ENCODE results near the gene MORN1.

The MORN1 gene

GRCh38 chr1:2322581-2323211 is 68.7 kb downstream of the MORN1 start:
- Histone ChIP-seq H3K27me3 (ENCODE audit: control insufficient read depth, insufficient read depth, low read length) (peaks cover 17% of the 10 kb centered on the region), H3K36me3 (ENCODE audit: insufficient read depth, low read length) (no peaks in the 10 kb centered on the region), H3K9ac (ENCODE audit: low read depth, low read length) (peak overlapping the region; percentile 79), H3K4me2 (ENCODE audit: low read length) (peak overlapping the region; percentile 72), H3K4me1 (ENCODE audit: control insufficient read depth, insufficient read depth, low read length) (peaks cover 25% of the 10 kb centered on the region), H3K4me3 (ENCODE audit: low read length) (peak overlapping the region; percentile 36), H3K9me3 (replicated peaks; ENCODE audit: low read length) (no peaks in the 10 kb centered on the region)

- Histone ChIP-seq H3K4me1 (ENCODE audit: control insufficient read depth, insufficient read depth, low read length) (peaks cover 26% of the 10 kb centered on the region), H3K4me2 (ENCODE audit: low read length) (peak overlapping the region; percentile 72), H3K9ac (ENCODE audit: low read depth, low read length) (peak overlapping the region; percentile 79), H3K9me3 (replicated peaks; ENCODE audit: low read length) (no peaks in the 10 kb centered on the region), H3K36me3 (ENCODE audit: insufficient read depth, low read length) (no peaks in the 10 kb centered on the region), H3K4me3 (ENCODE audit: low read length) (peak overlapping the region; percentile 36), H3K27me3 (ENCODE audit: control insufficient read depth, insufficient read depth, low read length) (peaks cover 17% of the 10 kb centered on the region)
Observed at GRCh38 chr1:2322065-2322571, 69.2 kb downstream of the MORN1 start.

- peaks cover 17% of the 10 kb centered on the region for H3K27me3 ChIP-seq (ENCODE audit: control insufficient read depth, insufficient read depth, low read length)
Observed at GRCh38 chr1:2320760-2321667, 70.3 kb downstream of the MORN1 start.

GRCh38 chr1:2320006-2320405 is 71.3 kb downstream of the MORN1 start:
- Histone ChIP-seq H3K36me3 (ENCODE audit: insufficient read depth, low read length) (no peaks in the 10 kb centered on the region), H3K4me1 (ENCODE audit: control insufficient read depth, insufficient read depth, low read length) (peaks cover 46% of the 10 kb centered on the region), H3K4me3 (ENCODE audit: low read length) (no peak overlapping the region), H3K4me2 (ENCODE audit: low read length) (no peak overlapping the region), H3K9me3 (replicated peaks; ENCODE audit: low read length) (no peaks in the 10 kb centered on the region), H3K27me3 (ENCODE audit: control insufficient read depth, insufficient read depth, low read length) (peaks cover 17% of the 10 kb centered on the region), H3K9ac (ENCODE audit: low read depth, low read length) (no peak overlapping the region)

More at GRCh38 chr1:2320760-2321667, 70.3 kb downstream of the MORN1 start:
- Histone ChIP-seq H3K4me3 (ENCODE audit: low read length) (no peak overlapping the region), H3K4me1 (ENCODE audit: control insufficient read depth, insufficient read depth, low read length) (peaks cover 37% of the 10 kb centered on the region), H3K9ac (ENCODE audit: low read depth, low read length) (peak overlapping the region; percentile 79), H3K4me2 (ENCODE audit: low read length) (peak overlapping the region; percentile 72), H3K9me3 (replicated peaks; ENCODE audit: low read length) (no peaks in the 10 kb centered on the region), H3K36me3 (ENCODE audit: insufficient read depth, low read length) (no peaks in the 10 kb centered on the region)

- Histone ChIP-seq H3K27me3 (ENCODE audit: control insufficient read depth, insufficient read depth, low read length) (peaks cover 12% of the 10 kb centered on the region), H3K4me2 (ENCODE audit: low read length) (no peak overlapping the region), H3K4me1 (ENCODE audit: control insufficient read depth, insufficient read depth, low read length) (peaks cover 48% of the 10 kb centered on the region), H3K9me3 (replicated peaks; ENCODE audit: low read length) (no peaks in the 10 kb centered on the region), H3K36me3 (ENCODE audit: insufficient read depth, low read length) (no peaks in the 10 kb centered on the region), H3K9ac (ENCODE audit: low read depth, low read length) (no peak overlapping the region), H3K4me3 (ENCODE audit: low read length) (no peak overlapping the region)
Observed at GRCh38 chr1:2319291-2319690, 72.1 kb downstream of the MORN1 start.

GRCh38 chr1:2318314-2319278 is 72.8 kb downstream of the MORN1 start:
- H3K9ac ChIP-seq (ENCODE audit: low read depth, low read length) = no peak overlapping the region
- H3K27me3 ChIP-seq (ENCODE audit: control insufficient read depth, insufficient read depth, low read length) = peaks cover 8% of the 10 kb centered on the region
- H3K9me3 ChIP-seq (replicated peaks; ENCODE audit: low read length) = no peaks in the 10 kb centered on the region
- peaks cover 55% of the 10 kb centered on the region for H3K4me1 ChIP-seq (ENCODE audit: control insufficient read depth, insufficient read depth, low read length)
- H3K36me3 ChIP-seq (ENCODE audit: insufficient read depth, low read length) = no peaks in the 10 kb centered on the region
- H3K4me2 ChIP-seq (ENCODE audit: low read length) = no peak overlapping the region
- no peak overlapping the region for H3K4me3 ChIP-seq (ENCODE audit: low read length)

- Histone ChIP-seq H3K9ac (ENCODE audit: low read depth, low read length) (no peak overlapping the region), H3K4me2 (ENCODE audit: low read length) (no peak overlapping the region), H3K4me3 (ENCODE audit: low read length) (no peak overlapping the region), H3K4me1 (ENCODE audit: control insufficient read depth, insufficient read depth, low read length) (peaks cover 59% of the 10 kb centered on the region), H3K36me3 (ENCODE audit: insufficient read depth, low read length) (no peaks in the 10 kb centered on the region), H3K9me3 (replicated peaks; ENCODE audit: low read length) (no peaks in the 10 kb centered on the region), H3K27me3 (ENCODE audit: control insufficient read depth, insufficient read depth, low read length) (no peaks in the 10 kb centered on the region)
Observed at GRCh38 chr1:2317230-2318065, 73.9 kb downstream of the MORN1 start.

- H3K36me3 ChIP-seq (ENCODE audit: insufficient read depth, low read length) = no peaks in the 10 kb centered on the region
- H3K9me3 ChIP-seq (replicated peaks; ENCODE audit: low read length) = no peaks in the 10 kb centered on the region
- H3K9ac ChIP-seq (ENCODE audit: low read depth, low read length) = peak overlapping the region; percentile 56
- H3K4me2 ChIP-seq (ENCODE audit: low read length) = peak overlapping the region; percentile 44
- peaks cover 59% of the 10 kb centered on the region for H3K4me1 ChIP-seq (ENCODE audit: control insufficient read depth, insufficient read depth, low read length)
- no peak overlapping the region for H3K4me3 ChIP-seq (ENCODE audit: low read length)
- no peaks in the 10 kb centered on the region for H3K27me3 ChIP-seq (ENCODE audit: control insufficient read depth, insufficient read depth, low read length)
Observed at GRCh38 chr1:2316451-2316961, 74.8 kb downstream of the MORN1 start.

- Histone ChIP-seq H3K4me3 (ENCODE audit: low read length) (no peak overlapping the region), H3K4me2 (ENCODE audit: low read length) (peak overlapping the region; percentile 59), H3K4me1 (ENCODE audit: control insufficient read depth, insufficient read depth, low read length) (peaks cover 59% of the 10 kb centered on the region), H3K27me3 (ENCODE audit: control insufficient read depth, insufficient read depth, low read length) (no peaks in the 10 kb centered on the region), H3K9ac (ENCODE audit: low read depth, low read length) (peak overlapping the region; percentile 56), H3K9me3 (replicated peaks; ENCODE audit: low read length) (no peaks in the 10 kb centered on the region), H3K36me3 (ENCODE audit: insufficient read depth, low read length) (peaks cover 2% of the 10 kb centered on the region)
Observed at GRCh38 chr1:2315674-2316450, 75.5 kb downstream of the MORN1 start.

Measured in skeletal muscle satellite cell (primary cell).